D721Med (cell line): ENCODE data around the gene NFX1.

Experiments used
- DNase-seq: peaks from one replicate; pipeline ENCODE4 v3.0.0; 2011; ENCODE audit warnings: low spot score; ENCODE audit not compliant: insufficient read length
- FAIRE-seq: peaks from 2 replicates; lab custom pipeline; 2011; peaks lifted over from hg19 to GRCh38; lab: Jason Lieb, UNC
- TF ChIP-seq, protein P1 (sequence below): IDR thresholded peaks from 2 replicates; pipeline ENCODE4 v1.5.1; 2012; ENCODE audit warnings: mild to moderate bottlenecking, control low read depth; ENCODE audit not compliant: insufficient read depth; ENCODE audit errors: missing control alignments

Gene NFX1

DNA sequence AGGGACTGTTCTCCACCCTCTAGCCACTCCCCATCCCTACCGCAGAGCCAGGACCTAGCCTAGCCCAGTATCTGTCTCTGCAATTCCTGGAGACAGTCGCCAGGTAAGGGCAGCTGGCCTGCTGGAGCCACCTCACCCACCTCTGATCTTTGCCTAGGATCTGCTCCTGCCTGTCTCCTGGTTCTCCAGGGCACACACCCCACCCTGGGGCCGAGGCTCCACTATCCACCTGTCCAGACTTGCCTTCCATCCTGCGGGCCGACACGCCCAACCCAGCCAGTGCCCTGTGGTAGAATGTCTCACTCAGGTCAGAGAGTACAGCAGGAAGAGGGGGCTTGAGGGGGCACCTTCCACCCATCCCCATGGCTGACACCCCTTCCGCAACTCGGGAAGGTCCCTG, 127.8 kb downstream of the NFX1 start:
- no peak for FAIRE-seq

DNA sequence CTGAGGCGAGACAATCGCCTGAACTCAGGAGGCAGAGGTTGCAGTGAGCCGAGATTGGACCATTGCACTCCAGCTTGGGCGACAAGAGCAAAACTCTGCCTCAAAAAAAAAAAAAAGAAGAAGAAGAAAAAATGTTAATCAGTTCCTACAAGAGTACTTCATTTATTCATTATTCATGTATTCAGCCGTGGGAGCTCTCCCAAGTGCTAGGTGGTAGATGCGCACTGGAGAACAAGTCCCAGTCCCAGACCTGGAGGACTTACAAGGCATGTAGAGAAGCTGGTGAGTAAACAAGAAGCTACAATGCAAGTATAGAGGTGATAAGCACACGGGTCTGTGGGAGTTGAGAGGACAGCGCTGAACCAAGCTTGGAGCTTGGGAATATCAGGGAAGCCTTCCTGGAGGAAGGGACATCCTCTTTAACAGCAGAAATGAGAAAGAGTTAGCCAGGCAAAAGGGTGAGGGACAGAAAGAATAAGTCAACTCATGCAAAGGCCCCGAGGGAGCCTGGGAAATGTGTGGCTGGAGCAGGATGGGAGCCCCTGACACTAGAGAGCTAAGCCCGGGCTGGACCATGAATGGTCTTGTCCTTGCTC, 129.5 kb downstream of the NFX1 start:
- DNase-seq: no peak
- FAIRE-seq: no peak
- TF ChIP-seq, protein P1, sequence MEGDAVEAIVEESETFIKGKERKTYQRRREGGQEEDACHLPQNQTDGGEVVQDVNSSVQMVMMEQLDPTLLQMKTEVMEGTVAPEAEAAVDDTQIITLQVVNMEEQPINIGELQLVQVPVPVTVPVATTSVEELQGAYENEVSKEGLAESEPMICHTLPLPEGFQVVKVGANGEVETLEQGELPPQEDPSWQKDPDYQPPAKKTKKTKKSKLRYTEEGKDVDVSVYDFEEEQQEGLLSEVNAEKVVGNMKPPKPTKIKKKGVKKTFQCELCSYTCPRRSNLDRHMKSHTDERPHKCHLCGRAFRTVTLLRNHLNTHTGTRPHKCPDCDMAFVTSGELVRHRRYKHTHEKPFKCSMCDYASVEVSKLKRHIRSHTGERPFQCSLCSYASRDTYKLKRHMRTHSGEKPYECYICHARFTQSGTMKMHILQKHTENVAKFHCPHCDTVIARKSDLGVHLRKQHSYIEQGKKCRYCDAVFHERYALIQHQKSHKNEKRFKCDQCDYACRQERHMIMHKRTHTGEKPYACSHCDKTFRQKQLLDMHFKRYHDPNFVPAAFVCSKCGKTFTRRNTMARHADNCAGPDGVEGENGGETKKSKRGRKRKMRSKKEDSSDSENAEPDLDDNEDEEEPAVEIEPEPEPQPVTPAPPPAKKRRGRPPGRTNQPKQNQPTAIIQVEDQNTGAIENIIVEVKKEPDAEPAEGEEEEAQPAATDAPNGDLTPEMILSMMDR: no peak

More for the DNA sequence above, 127.8 kb downstream of the NFX1 start:
- TF ChIP-seq, protein P1: no peak
- no peak for DNase-seq
